ENCODE data around the gene APLP2.
"Not testable (repeated sequence)": the region's sequence is repeated elsewhere in the genome, so short reads cannot be mapped to it uniquely, and the experiment has no call there.

Gene APLP2

DNA sequence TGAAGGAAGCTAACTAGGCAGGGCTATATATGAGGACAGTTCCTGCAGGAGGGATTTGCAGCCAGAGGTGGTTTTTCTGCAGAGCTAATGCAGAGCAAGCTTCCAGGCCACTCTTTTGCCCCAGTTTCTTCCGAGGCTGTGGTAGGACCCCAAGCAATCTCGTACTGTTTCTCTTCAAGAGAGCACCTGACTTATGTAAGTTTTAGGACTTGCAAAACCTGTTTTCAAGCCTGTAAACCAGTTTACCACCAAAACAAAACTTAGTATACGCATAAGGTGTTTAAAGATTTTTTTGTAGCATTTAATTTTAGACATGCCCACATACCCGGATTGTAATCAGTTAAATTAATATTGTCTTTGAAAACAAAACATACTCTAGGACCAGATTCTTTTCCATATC is 7.7 kb upstream of the APLP2 start:
- no peak for DNase-seq

- DNase-seq = no peak
These were observed 6.2 kb upstream of the APLP2 start for GRCh38 chr11:130063451-130063850.

- DNase-seq = no peak
These were observed 5.1 kb upstream of the APLP2 start for GRCh38 chr11:130064596-130064995.

- no peak for DNase-seq
These were observed 3.4 kb upstream of the APLP2 start for GRCh38 chr11:130066338-130066737.

DNA sequence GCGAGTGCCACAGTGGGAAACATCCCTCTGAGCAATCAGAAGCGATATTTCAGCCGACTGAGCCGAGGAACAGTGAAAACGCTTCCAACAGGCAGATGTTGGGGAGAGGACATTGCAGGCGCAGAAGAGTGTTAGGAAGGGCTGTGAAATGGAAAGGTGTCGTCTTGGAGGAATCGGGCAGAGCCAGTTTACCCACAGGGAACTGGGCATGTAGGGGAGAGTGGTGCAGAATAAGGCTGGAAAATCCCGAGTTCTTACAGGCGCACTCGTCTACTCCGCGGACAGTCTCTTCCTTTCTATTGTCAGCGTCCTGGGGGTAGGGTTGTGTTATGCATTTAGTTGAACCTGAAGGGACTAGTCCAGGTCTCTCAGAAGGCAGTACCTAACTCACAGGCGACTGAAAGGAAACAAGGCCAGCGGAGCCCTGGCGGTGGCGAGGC is 1.1 kb upstream of the APLP2 start:
- no peak for DNase-seq

DNA sequence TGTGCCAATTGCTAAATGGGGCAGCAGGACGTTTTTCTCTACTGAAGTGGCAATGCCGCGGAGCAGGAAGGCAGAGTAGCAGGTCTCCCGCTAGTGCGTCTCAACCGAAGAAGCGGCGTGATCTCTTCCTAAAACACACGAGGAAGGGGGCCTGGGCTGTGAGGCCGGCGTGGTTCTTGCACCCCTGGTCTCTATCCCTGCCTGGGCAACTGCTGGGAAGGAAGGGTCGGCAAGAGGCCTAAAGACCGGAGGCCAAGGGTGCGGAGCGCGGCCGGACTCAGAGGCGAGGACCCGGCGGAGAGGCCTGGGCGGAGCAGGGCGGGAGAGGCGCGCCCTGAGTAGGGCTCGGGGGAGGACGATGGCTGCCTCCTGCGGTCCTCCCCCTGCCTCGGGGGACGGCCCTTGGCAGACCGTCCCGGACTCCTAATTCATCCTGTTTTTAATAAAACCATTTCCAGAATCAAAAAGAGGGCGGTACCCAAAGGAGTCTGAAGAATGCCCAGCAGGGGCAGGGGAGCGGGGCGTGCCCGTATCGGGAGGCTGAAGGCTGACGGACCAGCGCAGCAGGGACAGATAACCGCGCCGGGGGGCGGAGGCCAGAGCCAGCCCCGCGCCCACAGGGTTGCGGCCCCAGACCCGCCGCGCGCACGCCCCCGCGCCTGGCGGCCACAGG is 572 bp upstream of the APLP2 start:
- DNase-seq = no peak

GRCh38 chr11:130070109-130070845 is 583 bp downstream of the APLP2 start:
- peak; percentile 51 for DNase-seq

DNA sequence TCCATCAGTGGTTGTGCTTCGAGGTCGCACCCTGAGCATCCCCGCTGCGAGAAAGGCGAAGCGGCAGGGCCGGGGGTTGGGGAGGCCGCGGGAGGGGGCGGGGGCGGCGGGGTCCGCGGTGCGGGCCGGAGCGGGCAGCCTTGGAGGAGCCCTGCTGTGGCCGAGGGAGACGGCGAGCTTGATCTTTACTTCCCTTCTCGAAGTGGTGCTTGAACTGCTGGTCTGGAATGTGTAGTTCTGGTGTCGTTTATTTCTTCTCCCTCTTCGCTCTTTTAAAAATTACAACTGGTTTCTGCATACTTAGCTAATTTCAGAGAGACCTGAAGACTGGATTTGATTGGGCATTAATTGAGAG is 1.1 kb downstream of the APLP2 start:
- no peak for DNase-seq

DNA sequence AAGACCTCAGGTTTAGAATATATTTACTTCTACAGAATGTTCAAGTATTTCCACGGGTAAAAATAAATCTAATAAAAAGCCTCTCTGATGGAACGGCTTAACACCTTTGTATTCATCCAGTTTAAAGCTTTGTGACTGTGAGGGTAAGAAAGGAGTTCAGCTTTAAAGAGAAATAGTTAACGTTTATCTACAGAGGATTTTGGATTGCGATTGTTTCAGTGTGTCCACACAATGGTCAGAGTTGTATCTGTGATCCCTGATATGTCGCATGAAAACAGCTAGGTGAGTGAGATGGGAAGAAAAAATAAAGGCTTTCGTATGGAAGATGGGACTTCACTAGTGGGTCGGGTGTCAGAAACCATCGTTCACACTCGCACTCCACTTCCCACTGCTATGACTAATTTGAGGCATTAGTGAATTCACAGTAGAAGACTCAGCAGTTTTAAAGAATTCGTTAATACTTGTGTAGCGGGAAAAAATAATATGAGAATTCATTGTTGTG is 1.6 kb downstream of the APLP2 start:
- DNase-seq = no peak

- no peak for DNase-seq
These were observed 5.0 kb downstream of the APLP2 start for GRCh38 chr11:130074736-130075135.

- DNase-seq = no peak
These were observed 7.2 kb downstream of the APLP2 start for GRCh38 chr11:130076778-130077481.

DNA sequence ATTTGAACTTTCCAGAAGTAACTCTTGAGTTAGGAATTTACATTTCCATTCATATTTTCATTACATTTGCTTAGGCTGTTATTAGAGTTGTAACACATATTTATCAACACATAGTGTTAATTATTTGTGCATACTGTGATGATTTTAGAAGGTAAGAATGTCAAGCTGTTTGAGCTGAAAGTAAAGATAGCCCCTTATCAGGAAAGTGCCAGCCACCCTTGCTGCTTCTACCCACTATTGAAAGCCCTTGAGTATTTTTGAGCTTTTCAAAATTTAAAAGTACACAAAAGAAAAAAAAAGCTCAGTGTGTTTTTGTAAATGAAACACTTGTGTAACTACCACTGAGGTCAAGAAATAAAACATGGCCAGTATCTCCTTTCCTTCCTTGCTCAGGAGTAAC is 8.0 kb downstream of the APLP2 start:
- DNase-seq = no peak

GRCh38 chr11:130078080-130078479 is 8.4 kb downstream of the APLP2 start:
- no peak for DNase-seq

- no peak for DNase-seq
These were observed 16.1 kb downstream of the APLP2 start for GRCh38 chr11:130085671-130086290.

DNA sequence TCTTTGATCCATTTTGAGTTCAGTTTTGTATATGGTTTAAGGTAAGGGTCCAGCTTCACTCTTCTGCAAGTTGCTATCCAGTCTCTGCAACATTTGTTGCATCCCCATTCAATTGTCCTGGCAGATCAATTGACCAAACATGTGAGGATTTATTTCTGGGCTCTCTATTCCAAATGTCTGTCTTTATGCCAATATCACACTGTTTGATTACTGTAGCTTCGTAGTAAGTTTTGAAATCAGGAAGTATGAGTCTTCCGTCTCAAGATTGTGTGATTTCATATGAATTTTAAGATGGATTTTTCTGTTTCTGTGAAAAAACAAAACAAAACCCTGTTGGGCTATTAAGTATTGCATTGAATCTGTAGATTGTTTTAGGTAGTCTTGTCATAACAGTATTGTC is 17.0 kb downstream of the APLP2 start:
- DNase-seq = no peak

DNA sequence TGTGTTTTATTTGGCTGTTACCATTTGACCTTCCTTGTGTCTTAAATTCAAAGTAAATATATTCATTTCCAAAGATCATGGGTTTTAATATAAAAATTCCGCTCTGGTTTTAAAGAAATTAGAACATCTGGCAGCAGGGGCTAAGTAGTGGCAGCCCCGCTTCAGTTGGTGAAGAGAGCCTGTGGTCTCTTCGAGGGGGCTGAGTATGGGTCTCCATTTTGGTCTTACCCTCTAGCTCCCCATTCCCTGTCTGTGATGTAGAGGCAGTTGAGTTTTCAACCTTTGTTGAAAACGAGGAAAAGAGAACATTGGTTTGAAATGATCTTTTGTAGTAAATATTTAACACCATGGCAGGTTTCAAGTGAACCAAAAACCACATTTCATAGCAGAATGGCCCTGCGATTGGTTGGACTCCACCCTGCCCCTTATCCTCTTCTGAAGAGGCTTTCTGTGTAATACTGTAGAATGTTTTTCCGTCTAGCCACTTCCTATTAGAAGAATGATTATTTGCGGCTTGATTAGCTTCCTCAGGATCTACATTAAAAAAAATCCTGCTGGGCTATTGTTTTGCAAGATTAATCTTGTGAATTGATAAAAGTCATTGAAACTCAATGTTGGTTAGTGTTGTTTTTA is 17.7 kb downstream of the APLP2 start:
- DNase-seq = no peak

DNA sequence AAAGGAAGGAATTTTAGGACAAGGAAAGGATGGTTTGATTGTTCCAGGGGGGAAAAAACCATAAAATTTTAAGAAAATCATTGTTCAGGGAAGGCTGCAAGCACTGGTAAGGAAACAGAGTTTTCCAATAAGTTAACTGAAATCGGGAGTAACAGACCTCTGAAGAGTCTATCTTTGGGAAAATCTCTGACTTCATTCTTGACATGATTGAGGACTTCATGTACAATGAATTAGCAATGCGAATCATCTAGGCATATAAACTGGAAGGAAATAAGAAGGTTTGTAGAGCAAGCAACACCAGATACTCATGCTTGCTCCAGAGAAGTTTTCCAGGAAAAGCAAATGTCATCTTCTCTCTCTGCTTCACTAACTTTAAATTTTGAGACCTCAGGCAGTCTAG is 18.5 kb downstream of the APLP2 start:
- DNase-seq = no peak

DNA sequence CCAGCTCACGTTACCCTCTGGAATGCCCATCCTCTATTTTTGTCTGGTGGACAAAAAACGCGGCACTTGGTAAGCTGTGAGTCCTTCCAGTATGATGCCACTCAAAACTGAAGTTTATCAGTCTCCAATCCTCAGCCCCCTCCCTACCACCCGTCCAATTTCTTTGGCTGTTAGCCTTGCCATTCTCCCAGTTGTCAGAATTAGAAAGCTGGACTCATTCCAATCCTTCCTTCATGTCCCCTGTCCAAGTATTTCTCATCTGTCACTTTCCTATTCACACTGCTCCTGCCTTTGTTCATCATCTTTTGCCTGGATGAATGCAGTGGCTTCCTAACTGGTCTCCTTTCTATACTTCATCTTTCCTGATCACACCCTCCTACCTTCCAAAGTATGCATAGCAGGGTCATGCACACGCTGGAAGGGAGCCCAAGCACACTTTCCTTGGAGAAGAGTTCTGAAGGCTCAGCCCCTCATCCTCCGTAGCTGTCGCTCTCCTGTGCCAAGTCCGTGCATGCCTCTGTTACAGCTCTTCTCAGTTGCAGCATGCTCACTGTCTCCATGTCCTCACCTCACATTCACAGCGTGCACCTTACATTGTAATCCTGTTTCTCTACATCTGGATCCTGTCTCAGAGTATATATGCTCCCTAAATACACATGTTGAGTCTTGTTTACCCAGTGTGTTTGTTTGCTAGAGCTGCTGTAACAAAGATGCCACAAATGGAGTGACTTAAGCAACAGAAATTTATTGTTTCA is 19.4 kb downstream of the APLP2 start:
- DNase-seq = no peak

- DNase-seq = no peak
These were observed 20.0 kb downstream of the APLP2 start for GRCh38 chr11:130089674-130090073.

- DNase-seq = not testable (repeated sequence)
These were observed 20.8 kb downstream of the APLP2 start for GRCh38 chr11:130090517-130090916.

GRCh38 chr11:130091169-130091568 is 21.5 kb downstream of the APLP2 start:
- not testable (repeated sequence) for DNase-seq

DNA sequence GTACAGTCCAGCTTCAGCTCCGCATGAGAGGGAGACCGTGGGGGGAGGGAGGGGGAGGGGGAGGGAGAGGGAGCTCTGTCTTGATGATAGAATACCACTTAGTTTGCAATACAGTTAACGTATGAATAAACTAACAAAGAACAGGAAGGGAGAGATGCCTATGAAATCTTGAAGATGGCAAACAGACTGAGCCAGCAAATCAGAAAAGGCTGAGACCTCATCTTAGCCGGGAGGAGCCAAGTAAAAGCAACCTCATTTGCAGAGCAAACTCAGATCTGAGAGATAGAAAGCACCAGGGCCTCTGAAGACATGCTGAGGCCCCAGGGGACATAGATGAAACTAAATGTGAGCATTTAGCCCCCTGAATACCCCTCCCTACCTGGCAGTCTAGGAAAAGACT is 23.0 kb downstream of the APLP2 start:
- no peak for DNase-seq

Data from activated naive CD4-positive, alpha-beta T cell treated with Interleukin-2 at 50 U/mL for 16 hours (primary cell).